ENCODE results near the gene MN1.

The MN1 gene

DNA sequence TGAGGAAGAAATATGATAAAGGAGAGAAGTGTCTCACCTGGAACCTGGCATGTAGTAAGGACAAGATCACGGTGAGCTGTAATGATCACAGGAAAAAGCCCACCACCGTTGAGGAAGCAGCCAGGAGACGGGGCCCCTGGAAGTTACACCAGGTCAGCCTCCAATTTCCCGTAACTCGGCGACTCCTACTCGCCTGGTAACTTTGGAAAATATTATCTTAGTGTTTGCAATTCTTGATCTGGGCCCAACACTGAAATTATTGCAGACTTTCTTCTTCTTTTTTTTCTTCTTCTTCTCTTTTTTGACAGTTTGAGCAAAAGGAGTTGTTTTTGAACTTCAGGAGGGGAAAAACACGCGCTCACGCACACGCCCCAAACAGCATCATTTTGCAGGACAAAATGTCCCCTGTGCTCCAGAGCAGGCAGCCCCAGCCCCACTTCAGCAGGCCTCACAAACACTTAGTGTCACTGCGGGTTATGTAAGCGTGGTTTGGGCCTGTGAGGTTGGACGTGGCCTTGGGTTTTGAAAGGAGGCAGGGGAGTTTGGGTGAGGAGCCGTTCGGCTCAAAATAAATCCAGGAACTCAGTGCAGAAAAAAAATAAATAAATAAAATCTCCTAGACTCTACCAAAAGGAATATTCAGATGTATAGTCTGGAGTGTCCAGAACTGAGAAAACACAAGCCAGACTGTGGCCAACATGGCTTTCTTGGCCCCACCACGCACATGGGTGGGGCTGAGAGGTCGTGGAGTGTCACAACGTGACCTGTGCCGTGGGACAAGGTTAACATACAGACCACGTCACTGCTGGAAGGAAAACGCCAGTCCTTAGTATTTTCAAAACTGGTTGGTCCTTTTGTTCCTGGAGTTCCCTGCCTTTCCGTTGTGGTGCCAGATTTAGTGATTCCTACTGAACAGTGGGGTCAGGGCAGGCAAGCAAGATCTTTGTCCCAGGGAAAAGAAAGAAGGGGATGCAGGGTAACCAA, 26.3 kb upstream of the MN1 start:
- no peak for DNase-seq

GRCh38 chr22:27825174-27825573, 23.6 kb upstream of the MN1 start:
- DNase-seq = no peak

DNA sequence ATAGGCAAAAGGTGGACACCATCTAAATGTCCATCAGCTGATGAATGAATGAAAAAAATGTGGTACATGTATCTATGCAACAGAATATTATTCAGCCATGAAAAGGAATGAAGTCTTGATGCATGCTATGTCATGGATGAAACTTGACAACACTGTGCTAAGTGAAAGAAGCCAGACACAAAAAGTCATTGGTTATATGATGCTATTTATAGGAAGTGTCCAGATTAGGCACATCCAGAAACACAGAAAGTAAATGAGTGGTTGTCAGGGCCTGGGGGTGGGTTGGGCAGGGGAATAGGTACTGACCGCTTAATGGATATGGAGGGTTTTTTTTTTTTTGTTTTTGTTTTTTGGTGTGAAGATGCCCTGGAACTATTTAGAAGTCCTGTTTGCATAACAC, 21.7 kb upstream of the MN1 start:
- no peak for DNase-seq

- peak in 4 of 51 donors; percentile 17 to 41 (median 26) for DNase-seq
Measured at GRCh38 chr22:27820896-27821866, 19.6 kb upstream of the MN1 start.

DNA sequence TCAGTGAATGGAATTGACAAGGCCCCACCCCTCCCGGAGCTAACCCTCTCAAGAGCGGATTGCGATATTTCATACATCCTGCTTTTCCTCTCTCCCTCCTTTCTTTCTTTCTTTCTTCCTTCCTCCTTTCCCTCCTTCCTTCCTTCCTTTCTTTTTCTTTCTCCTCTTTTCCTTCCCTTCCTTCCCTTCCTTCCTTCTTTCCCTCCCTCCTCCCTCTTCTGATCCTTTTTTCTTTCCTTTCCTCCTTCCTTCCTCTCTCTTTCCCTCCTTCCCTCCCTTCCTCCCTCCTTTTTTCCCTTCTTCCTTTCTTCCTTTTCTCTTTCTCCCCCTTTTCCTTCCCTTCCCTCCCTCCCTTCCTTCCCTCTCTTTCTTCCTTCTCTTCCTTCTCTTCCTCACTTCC, 15.0 kb upstream of the MN1 start:
- DNase-seq = no peak

- DNase-seq = no peak
Measured at GRCh38 chr22:27815826-27816530, 14.4 kb upstream of the MN1 start.

DNA sequence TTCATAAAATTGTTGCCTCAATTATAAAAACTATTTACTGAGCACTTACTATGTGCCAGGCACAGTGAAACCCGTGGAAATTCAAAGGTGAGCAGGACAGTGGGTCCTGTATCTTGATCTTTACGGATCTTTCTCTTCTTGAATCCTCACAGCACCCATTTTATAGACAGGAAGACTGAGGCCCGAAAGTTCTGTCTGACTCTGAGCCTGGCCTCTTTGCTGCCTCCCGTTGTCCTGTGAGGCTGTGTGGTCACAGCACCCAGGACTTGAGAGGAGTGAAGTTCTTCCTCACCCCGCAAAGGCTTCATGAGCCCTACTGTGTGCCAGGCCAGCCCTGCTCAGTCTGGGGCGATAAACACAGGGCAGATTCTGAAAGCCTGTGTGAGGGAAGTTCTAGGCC, 13.4 kb upstream of the MN1 start:
- DNase-seq = no peak

DNA sequence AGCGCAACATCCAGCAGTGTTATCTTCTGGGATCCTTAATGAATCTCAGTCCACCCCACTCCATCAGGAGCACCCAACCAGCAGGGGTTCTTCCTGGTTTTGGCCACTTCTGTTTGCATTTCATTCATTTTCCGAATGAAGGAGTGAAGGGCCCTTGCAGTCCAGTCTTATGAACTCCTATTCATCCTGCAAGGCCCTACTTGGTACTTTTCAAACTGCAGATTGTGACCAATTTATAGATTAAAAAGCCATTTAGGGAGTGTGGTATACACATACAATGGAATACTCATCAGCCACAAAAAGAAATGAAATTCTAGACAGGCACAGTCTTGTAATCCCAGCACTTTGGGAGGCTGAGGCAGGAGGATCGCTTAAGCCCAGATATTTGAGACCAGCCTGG, 10.2 kb upstream of the MN1 start:
- DNase-seq = no peak

DNA sequence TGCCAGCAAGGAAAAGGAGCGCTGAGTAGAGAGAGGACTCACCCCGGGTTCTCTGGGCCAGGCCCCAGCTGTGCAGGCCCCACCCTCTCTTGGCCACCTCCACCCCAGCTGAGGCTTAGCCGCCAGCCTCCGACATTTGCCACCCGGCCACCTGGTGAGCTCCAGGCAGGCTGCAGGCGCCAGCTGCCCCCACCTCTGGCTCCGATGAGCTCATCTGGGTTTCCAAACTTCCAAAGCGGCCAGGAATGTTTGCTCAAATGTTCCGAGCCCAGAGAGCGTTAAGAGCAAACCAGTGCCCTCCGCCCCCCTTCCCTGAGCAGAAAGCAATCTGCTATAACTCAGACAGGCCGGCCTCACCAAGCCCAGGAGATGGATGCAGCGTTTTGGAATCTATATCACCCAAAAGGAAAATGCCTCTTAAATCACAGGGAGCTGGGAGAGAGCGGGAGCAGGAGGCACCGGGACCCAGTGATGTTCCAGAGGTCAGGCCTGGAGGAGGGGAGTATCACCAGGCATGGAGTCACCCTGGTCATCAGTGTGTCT, 9.1 kb upstream of the MN1 start:
- peak in 5 of 51 donors; percentile 16 to 46 (median 30) for DNase-seq

- DNase-seq = no peak
Measured at GRCh38 chr22:27809700-27810608, 8.4 kb upstream of the MN1 start.

- no peak for DNase-seq
Measured at GRCh38 chr22:27809226-27809603, 7.7 kb upstream of the MN1 start.

DNA sequence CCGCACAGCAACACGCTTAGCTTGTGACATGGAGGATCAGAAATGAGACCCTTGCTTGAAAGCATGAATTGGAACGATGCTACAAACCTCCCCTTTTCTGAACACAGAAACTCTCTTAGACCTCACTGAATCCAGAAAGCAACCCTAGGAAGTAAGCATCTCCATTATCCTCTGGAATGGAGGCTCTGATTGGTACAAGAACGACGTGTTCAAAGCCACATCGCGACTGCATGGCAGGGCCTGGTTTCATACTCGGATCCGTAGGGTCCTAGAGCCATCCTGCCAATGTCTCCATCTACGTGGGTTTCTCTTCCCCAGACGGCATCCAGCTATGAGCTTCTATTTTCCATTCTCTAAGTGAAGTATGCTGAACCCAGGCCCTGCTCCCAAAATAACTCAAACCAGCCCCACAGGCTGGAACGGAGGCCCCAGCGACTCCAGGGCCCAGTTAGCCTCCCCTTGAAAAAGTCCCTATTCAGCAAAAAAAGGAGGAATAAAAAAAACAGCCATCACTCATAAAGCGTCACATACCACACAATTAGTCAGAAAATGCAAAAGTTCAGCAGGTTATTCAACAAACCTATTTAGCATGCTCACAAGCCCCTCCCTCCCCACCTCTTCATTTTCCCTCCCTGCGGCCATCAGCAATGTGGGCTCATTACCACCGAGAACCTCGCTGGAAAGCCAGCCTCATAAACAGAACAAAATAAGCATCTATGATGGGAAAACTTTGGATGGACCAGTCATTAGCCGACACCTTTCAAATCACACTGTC, 7.1 kb upstream of the MN1 start:
- DNase-seq = no peak

DNA sequence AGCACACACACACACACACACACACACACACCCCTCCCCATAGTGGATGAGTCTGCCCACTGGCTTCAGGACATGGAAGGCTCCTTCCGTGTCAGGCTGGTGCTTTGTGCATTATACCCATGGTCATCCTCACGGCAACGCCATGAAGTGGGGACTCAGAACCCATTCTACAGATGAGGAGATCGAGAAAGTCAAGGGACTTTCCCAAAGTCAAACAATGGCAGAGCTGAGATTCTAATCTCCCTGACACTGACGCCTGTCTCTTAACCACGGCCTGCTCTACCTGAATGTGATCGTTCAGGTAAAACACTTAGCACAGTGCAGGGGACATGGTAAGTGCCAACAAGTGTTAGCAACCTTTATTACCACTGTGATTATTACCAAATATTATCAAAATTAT, 4.3 kb upstream of the MN1 start:
- DNase-seq = no peak

DNA sequence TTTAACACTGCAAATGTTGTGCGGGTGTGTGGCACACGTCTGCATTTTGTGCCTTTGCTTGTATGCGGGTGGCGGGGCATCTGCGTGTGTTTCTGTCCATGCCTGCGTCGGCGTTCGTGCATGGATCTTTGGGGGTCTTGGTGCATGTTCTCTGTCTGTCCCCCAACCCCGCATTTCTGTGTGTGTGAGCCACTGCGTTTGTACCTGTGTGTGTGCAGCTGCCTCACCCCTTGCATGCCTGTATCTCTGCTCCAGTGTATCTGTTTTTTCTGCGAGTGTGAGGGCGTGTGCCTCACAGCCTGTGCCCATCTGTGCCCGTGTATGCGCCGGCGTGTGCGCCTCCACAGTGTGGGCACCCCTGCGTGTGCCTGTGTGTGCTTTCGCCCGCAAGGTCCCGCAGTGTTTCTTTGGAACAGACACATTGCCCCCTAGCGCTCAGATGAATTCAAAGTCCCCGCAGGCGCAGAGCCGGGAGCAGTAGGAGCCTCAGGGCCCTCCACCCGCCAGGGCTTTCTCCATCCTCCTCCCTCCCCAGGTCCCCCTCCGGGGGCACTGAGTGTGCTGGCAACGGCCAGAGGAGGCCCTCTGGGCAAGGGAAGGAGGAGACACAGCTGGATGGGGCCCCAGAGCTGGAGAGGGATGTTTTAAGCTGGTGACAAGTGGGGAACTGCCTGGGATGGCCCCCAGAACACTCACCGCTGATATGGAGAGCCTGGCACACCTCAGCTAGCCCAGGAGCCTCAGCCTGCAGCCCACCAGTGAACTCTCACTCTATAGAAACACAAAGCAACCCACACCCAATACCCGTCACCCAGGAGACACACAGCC, 3.1 kb upstream of the MN1 start:
- DNase-seq = peak in 41 of 51 donors; percentile 6 to 82 (median 54)

DNA sequence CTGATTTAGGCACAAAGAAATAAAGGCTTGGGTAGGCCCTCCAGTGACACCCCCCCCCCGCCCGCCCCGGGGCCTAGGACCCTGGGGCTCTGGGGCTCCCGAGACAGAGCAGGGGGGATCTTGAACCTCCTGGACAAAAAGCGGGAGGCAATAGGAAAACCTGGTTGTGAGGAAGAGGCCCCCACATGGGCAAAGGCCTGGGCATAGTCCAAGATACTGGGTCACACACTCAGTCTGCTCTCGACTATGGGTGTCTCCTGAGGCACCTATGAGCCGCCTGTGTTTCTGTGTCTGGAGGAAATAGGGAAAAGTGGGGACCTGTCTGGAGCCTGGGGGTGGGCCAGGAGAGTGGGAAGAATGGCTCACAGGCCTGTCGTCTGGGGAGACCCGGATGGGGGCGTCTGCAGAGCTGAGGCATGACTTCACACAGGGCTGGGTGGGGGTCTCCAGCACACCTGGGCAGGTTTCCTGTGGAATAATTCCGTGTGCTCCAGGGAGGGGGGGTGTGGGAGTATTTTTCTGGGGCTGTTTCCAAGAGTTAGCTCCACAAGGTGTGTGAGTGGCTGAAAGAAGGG, 2.4 kb upstream of the MN1 start:
- no peak for DNase-seq

DNA sequence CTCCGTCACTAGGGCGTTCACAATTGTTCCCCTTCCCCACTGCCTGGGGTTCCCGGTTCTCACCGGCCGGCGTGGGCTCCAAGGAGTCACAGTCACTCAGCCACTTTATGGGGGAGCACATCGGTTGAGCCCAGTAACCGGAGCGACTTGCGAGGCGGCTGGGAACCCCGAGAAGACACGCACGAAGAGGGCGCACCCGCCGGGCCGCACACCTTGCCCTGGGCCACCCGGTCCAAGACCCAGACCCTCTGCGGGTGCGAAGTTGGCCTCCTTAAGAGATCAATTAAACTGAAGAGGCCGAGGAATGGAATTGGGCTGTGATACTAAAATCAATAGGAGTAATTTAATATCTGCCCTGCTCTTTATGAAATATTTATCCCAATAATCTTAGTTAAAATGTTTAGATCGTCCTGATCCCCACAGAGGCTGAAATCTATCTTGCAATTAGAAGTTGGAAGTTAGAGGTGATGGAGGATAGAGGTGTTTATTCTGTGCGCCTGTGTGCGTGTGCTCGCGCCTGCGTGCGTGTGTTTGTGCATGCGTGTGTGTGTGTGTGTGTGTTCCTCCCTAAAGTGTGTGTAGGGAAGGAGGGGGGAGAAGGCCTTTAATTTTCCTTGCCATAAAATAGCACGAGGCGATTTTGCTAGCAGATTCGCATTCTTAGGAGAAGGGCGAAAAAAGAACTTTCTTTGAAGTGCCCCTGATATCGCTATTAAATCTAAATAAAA, 954 bp upstream of the MN1 start:
- DNase-seq = peak in 2 of 51 donors; percentile 48 to 76

GRCh38 chr22:27801202-27801615, 347 bp downstream of the MN1 start:
- peak in 9 of 51 donors; percentile 42 to 86 (median 67) for DNase-seq

All from hypothalamus (tissue), 51 donors.